Loucy (cell line): ENCODE measurements around the gene PIK3CB.

Source experiments
- H2AFZ ChIP-seq: fragments of 200-600 bp; sonication (generic); 2 replicates; pipeline ENCODE4 v1.6.0; 2016; ENCODE audit warnings: antibody characterized with exemption, mild to moderate bottlenecking, low read length, moderate library complexity
- H3F3A ChIP-seq: fragments of 200-600 bp; 2 replicates; pipeline ENCODE4 v1.6.0; 2016; ENCODE audit warnings: antibody characterized with exemption, low read depth, mild to moderate bottlenecking
- H3K27me3 ChIP-seq: fragments of 200-600 bp; sonication (generic); 2 replicates; pipeline ENCODE4 v1.6.1; 2014; ENCODE audit warnings: low read length, mild to moderate bottlenecking; ENCODE audit not compliant: insufficient read depth, poor library complexity, severe bottlenecking
- H3K36me3 ChIP-seq: fragments of 200-600 bp; sonication (generic); 2 replicates; pipeline ENCODE4 v1.6.1; 2016; ENCODE audit warnings: low read length; ENCODE audit not compliant: insufficient read depth
- H3K4me1 ChIP-seq: fragments of 200-600 bp; sonication (generic); 2 replicates; pipeline ENCODE4 v1.5.1; 2014; ENCODE audit warnings: low read length, mild to moderate bottlenecking; ENCODE audit not compliant: insufficient read depth, poor library complexity, severe bottlenecking
- H3K4me2 ChIP-seq: fragments of 200-600 bp; sonication (generic); 2 replicates; pipeline ENCODE4 v1.6.0; 2014; ENCODE audit warnings: antibody characterized with exemption, low read length, low read depth, mild to moderate bottlenecking; ENCODE audit not compliant: poor library complexity, severe bottlenecking
- H3K4me3 ChIP-seq: fragments of 200-600 bp; sonication (generic); 2 replicates; pipeline ENCODE4 v1.5.1; 2014; ENCODE audit warnings: low read length, mild to moderate bottlenecking, mixed read lengths; ENCODE audit not compliant: poor library complexity, severe bottlenecking
- H3K79me2 ChIP-seq: fragments of 200-600 bp; sonication (generic); 2 replicates; pipeline ENCODE4 v1.6.1; 2014; ENCODE audit warnings: low read length; ENCODE audit not compliant: insufficient read depth
- H3K9ac ChIP-seq: fragments of 200-600 bp; sonication (generic); 2 replicates; pipeline ENCODE4 v1.6.0; 2014; ENCODE audit warnings: mild to moderate bottlenecking, low read depth, low read length, moderate library complexity; ENCODE audit not compliant: poor library complexity, severe bottlenecking
- H3K9me2 ChIP-seq: fragments of 200-600 bp; sonication (generic); replicated peaks from 2 replicates; pipeline ENCODE4 v1.6.1; 2016; ENCODE audit warnings: low read depth, low read length, mixed read lengths
- H3K9me3 ChIP-seq: fragments of 200-600 bp; sonication (generic); 2 replicates; pipeline ENCODE4 v1.6.1; 2014; ENCODE audit warnings: mild to moderate bottlenecking, antibody characterized with exemption, low read length, low read depth; ENCODE audit not compliant: insufficient read depth
- H4K20me1 ChIP-seq: fragments of 200-600 bp; sonication (generic); 2 replicates; pipeline ENCODE4 v1.6.0; 2014; ENCODE audit warnings: antibody characterized with exemption, low read length, mild to moderate bottlenecking; ENCODE audit not compliant: insufficient read depth, poor library complexity, severe bottlenecking
- EZH2phosphoT487 ChIP-seq: fragments of 200-600 bp; IDR thresholded peaks from 2 replicates; pipeline ENCODE4 v1.6.1; 2018; ENCODE audit warnings: antibody characterized with exemption, mild to moderate bottlenecking, moderate library complexity, borderline replicate concordance
- TF ChIP-seq, protein P1 (sequence below): fragments of 200-600 bp; sonication (generic); conservative IDR thresholded peaks from 2 replicates; pipeline ENCODE4 v1.5.1; 2014; ENCODE audit warnings: mild to moderate bottlenecking, antibody characterized with exemption, low read length

PIK3CB gene

GRCh38 chr3:138694287-138695007 is 140.3 kb downstream of the PIK3CB start:
- TF ChIP-seq, protein P1, sequence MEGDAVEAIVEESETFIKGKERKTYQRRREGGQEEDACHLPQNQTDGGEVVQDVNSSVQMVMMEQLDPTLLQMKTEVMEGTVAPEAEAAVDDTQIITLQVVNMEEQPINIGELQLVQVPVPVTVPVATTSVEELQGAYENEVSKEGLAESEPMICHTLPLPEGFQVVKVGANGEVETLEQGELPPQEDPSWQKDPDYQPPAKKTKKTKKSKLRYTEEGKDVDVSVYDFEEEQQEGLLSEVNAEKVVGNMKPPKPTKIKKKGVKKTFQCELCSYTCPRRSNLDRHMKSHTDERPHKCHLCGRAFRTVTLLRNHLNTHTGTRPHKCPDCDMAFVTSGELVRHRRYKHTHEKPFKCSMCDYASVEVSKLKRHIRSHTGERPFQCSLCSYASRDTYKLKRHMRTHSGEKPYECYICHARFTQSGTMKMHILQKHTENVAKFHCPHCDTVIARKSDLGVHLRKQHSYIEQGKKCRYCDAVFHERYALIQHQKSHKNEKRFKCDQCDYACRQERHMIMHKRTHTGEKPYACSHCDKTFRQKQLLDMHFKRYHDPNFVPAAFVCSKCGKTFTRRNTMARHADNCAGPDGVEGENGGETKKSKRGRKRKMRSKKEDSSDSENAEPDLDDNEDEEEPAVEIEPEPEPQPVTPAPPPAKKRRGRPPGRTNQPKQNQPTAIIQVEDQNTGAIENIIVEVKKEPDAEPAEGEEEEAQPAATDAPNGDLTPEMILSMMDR = no peak
- TF ChIP-seq EZH2phosphoT487 = no peak
- H3K9ac ChIP-seq = peak overlapping the region; percentile 4
- H4K20me1 ChIP-seq = no peaks in the 10 kb centered on the region
- peaks cover 19% of the 10 kb centered on the region for H3K4me1 ChIP-seq
- H3K27me3 ChIP-seq = no peaks in the 10 kb centered on the region
- H2AFZ ChIP-seq = no peak overlapping the region
- no peaks in the 10 kb centered on the region for H3K9me3 ChIP-seq
- no peak overlapping the region for H3K4me3 ChIP-seq
- peaks cover 19% of the 10 kb centered on the region for H3K36me3 ChIP-seq
- H3K79me2 ChIP-seq = no peaks in the 10 kb centered on the region
- peak overlapping the region; percentile 22 for H3K4me2 ChIP-seq
- peaks cover 7% of the 10 kb centered on the region; the same call in 1 of the 2 replicates for H3F3A ChIP-seq
- H3K9me2 ChIP-seq = no peaks in the 10 kb centered on the region

DNA sequence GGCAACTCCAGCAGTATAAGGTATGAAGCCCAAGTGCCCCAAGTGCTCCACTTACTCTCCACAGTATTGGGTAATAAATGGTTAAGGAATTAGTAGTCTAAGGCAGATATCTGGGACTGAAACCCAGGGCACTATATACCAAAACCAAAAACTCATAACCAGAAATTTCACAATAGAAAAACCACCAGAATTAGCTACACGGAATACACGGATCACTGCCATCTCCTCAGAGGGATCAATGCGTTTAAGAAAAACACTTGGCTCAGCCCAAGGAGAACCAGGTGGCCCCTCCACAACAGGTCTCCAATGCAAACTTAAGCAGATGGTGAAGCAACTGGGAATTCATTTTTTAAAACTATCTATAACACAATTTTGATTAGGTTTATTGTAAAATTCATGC is 142.6 kb downstream of the PIK3CB start:
- Histone ChIP-seq H3K27me3 (no peaks in the 10 kb centered on the region), H3K36me3 (no peaks in the 10 kb centered on the region), H3F3A (peaks cover 14% of the 10 kb centered on the region), H3K9me3 (no peaks in the 10 kb centered on the region), H3K9me2 (no peaks in the 10 kb centered on the region), H4K20me1 (no peaks in the 10 kb centered on the region), H2AFZ (no peak overlapping the region), H3K9ac (no peak overlapping the region), H3K4me3 (no peak overlapping the region), H3K4me1 (peaks cover 39% of the 10 kb centered on the region), H3K79me2 (no peaks in the 10 kb centered on the region), H3K4me2 (no peak overlapping the region)
- TF ChIP-seq, protein P1 = no peak
- no peak for TF ChIP-seq EZH2phosphoT487

DNA sequence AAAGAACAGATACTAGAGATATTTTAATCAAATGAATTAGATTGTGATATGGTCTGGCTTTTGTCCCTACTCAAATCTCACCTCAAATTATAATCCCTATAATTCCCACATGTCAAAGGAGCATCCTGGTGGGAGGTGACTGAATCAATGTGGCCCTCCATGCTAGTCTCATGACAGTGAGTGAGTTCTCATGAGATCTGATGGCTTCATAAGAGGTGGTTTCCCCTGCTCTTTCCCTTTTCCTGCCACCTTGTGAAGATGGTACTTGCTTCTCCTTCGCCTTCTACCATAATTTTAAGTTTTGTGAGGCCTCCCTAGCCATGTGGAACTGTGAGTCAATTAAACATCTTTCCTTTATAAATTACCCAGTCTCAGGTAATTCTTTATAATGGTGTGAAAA is 143.4 kb downstream of the PIK3CB start:
- Histone ChIP-seq H3K9ac (no peak overlapping the region), H3K9me2 (no peaks in the 10 kb centered on the region), H3K4me2 (no peak overlapping the region), H3K79me2 (no peaks in the 10 kb centered on the region), H2AFZ (no peak overlapping the region), H3F3A (peaks cover 20% of the 10 kb centered on the region), H3K4me1 (peaks cover 43% of the 10 kb centered on the region), H4K20me1 (no peaks in the 10 kb centered on the region), H3K27me3 (no peaks in the 10 kb centered on the region), H3K36me3 (no peaks in the 10 kb centered on the region), H3K4me3 (no peak overlapping the region), H3K9me3 (no peaks in the 10 kb centered on the region)
- TF ChIP-seq, protein P1 = no peak
- TF ChIP-seq EZH2phosphoT487 = no peak
